GM12878 (cell line): ENCODE data around the gene RALGPS1. TPM values are rescaled to one million over a fixed set of nuclear protein-coding genes. Genes with fewer than 3 reads are reported as not detected.

Experiments used
- ATAC-seq: fragments of 200-7000 bp; cut with Tn5 transposase; 3 replicates; pipeline ENCODE4 v1.9.1; 2020; ENCODE audit warnings: mild to moderate bottlenecking, moderate library complexity
- BruUV-seq: library from RNA; stranded (reverse); fragments of 400-500 nt; replicated peaks from 2 replicates; lab custom pipeline; 2021; lab: Mats Ljungman, UMichigan
- CTCF ChIA-PET: fragments of 300-600 bp; sonication (Branson Sonifier 250); formaldehyde crosslinking; extraction: SDS; loops from one replicate; lab custom pipeline; 2021; ENCODE audit warnings: inconsistent platforms; lab: Yijun Ruan, JAX
- POLR2A ChIA-PET: fragments of 350-600 bp; formaldehyde crosslinking; extraction: SDS; loops from one replicate; lab custom pipeline; 2021; ENCODE audit warnings: inconsistent platforms; lab: Charles Lee
- RAD21 ChIA-PET: fragments of 300-600 bp; sonication (Branson Sonifier 250); formaldehyde crosslinking; loops from one replicate; lab custom pipeline; 2023; ENCODE audit warnings: antibody characterized with exemption; ENCODE audit not compliant: unreplicated experiment; lab: Charles Lee
- SMC1A ChIA-PET: fragments of 300-600 bp; sonication (Branson Sonifier 250); formaldehyde crosslinking; loops from one replicate; lab custom pipeline; 2023; ENCODE audit not compliant: unreplicated experiment, uncharacterized antibody; lab: Charles Lee
- DNase-seq: peaks from one replicate; pipeline ENCODE4 v3.0.0-alpha.2; 2011; ENCODE audit warnings: low read depth, low spot score
- FAIRE-seq: peaks from 3 replicates; lab custom pipeline; 2011; peaks lifted over from hg19 to GRCh38; lab: Jason Lieb, UNC
- H2AFZ ChIP-seq: 2 replicates; pipeline ENCODE4 v1.6.0; 2011; ENCODE audit warnings: low read depth, low read length, control low read depth; ENCODE audit not compliant: control insufficient read depth
- H3K27ac ChIP-seq: 2 replicates; pipeline ENCODE4 v1.5.1; 2011; ENCODE audit warnings: control low read depth; ENCODE audit not compliant: control insufficient read depth, insufficient read depth
- H3K27me3 ChIP-seq, 2 experiments: replicated peaks in 1 of 2; 2 replicates each; pipeline versions ENCODE4 v1.6.0 to v1.6.1; 2011; ENCODE audit warnings: low read length in 1 of 2; ENCODE audit not compliant: control insufficient read depth in 2 of 2, insufficient read depth in 2 of 2
- H3K36me3 ChIP-seq, 2 experiments: 2 replicates each; pipeline ENCODE4 v1.5.1; 2011; ENCODE audit warnings: low read length in 1 of 2; ENCODE audit not compliant: control insufficient read depth in 2 of 2, insufficient read depth in 2 of 2
- H3K4me1 ChIP-seq: 2 replicates; pipeline ENCODE4 v1.6.1; 2011; ENCODE audit warnings: mild to moderate bottlenecking, low read length, moderate library complexity, mixed read lengths; ENCODE audit not compliant: control insufficient read depth, insufficient read depth
- H3K4me2 ChIP-seq: 2 replicates; pipeline ENCODE4 v1.6.0; 2011; ENCODE audit warnings: control low read depth; ENCODE audit not compliant: control insufficient read depth, insufficient read depth
- H3K4me3 ChIP-seq: fragments of 200-600 bp; sonication (generic); 2 replicates; pipeline ENCODE4 v1.5.1; 2016
- H3K79me2 ChIP-seq: 2 replicates; pipeline ENCODE4 v1.6.0; 2011; ENCODE audit warnings: low read length; ENCODE audit not compliant: control insufficient read depth, insufficient read depth
- H3K9ac ChIP-seq: 2 replicates; pipeline ENCODE4 v1.8.0; 2011; ENCODE audit warnings: low read length, control low read depth, mixed read lengths; ENCODE audit not compliant: control insufficient read depth, insufficient read depth
- H3K9me3 ChIP-seq: replicated peaks from 3 replicates; pipeline ENCODE4 v1.5.1; 2011; ENCODE audit warnings: mild to moderate bottlenecking, low read length; ENCODE audit not compliant: control insufficient read depth, insufficient read depth
- H4K20me1 ChIP-seq: 2 replicates; pipeline ENCODE4 v1.6.0; 2011; ENCODE audit not compliant: control insufficient read depth, insufficient read depth
- CUX1 ChIP-seq: IDR thresholded peaks from 2 replicates; pipeline ENCODE4 v1.6.1; 2012; ENCODE audit warnings: improper control_type of control experiment, low read depth, low read length; ENCODE audit not compliant: insufficient replicate concordance
- KLF5 ChIP-seq: fragments of 450-650 bp; IDR thresholded peaks from 2 replicates; pipeline ENCODE4 v1.6.1; 2014; ENCODE audit warnings: mild to moderate bottlenecking; ENCODE audit not compliant: partially characterized antibody
- MEF2B ChIP-seq: fragments of 450-650 bp; IDR thresholded peaks from 2 replicates; pipeline ENCODE4 v1.6.1; 2018; ENCODE audit warnings: mild to moderate bottlenecking, moderate library complexity; ENCODE audit not compliant: partially characterized antibody, poor library complexity, severe bottlenecking
- NRF1 ChIP-seq: conservative IDR thresholded peaks from 2 replicates; pipeline ENCODE4 v1.6.1; 2011; ENCODE audit warnings: mild to moderate bottlenecking, low read depth, low read length, improper control_type of control experiment
- RBBP5 ChIP-seq: fragments of 200-600 bp; sonication (generic); conservative IDR thresholded peaks from 2 replicates; pipeline ENCODE4 v1.6.1; 2016
- RCOR1 ChIP-seq: conservative IDR thresholded peaks from 2 replicates; pipeline ENCODE4 v1.6.1; 2012; ENCODE audit warnings: low read depth, low read length, improper control_type of control experiment
- SIX5 ChIP-seq: IDR thresholded peaks from 2 replicates; pipeline ENCODE4 v1.6.1; 2011; ENCODE audit warnings: mild to moderate bottlenecking, low read depth, low read length, moderate library complexity; ENCODE audit not compliant: severe bottlenecking
- SMAD1 ChIP-seq: fragments of 450-650 bp; IDR thresholded peaks from 2 replicates; pipeline ENCODE4 v1.6.1; 2018; ENCODE audit warnings: mild to moderate bottlenecking, low read depth; ENCODE audit not compliant: partially characterized antibody
- SREBF2 ChIP-seq: IDR thresholded peaks from 2 replicates; pipeline ENCODE4 v1.6.1; 2012; ENCODE audit warnings: mild to moderate bottlenecking, low read length
- TARDBP ChIP-seq: IDR thresholded peaks from 2 replicates; pipeline ENCODE4 v1.6.1; 2016; ENCODE audit warnings: borderline replicate concordance
- TCF12 ChIP-seq: IDR thresholded peaks from 2 replicates; pipeline ENCODE4 v1.6.1; 2011; ENCODE audit warnings: low read depth, mild to moderate bottlenecking, low read length
- WGBS: methylation state at CpG from one replicate; pipeline ENCODE4 v1.1.6; 2016; ENCODE audit warnings: low lambda C conversion rate; ENCODE audit not compliant: insufficient replicate concordance, insufficient coverage; ENCODE audit errors: missing lambda C conversion rate; 5-methylcytosine and 5-hydroxymethylcytosine counted together
- in situ Hi-C: fragments of 300-500 bp; cut with MboI; formaldehyde crosslinking; loops from 9 replicates; pipeline ENCODE4 v1.14.3; 2018; ENCODE audit warnings: mixed read lengths
- intact Hi-C: fragments of 100-400 bp; cut with micrococcal nuclease; formaldehyde crosslinking; loops from one replicate; pipeline ENCODE4 v1.14.2; 2022; ENCODE audit not compliant: unreplicated experiment
- polyA plus RNA-seq, 11 experiments: library from polyadenylated mRNA; depleted of rRNA in 4 of 11; unstranded in 6 of 11; stranded (reverse) in 5 of 11; fragments of >200 nt; fragmentation: Nextera tagmentation in 4 of 11; fragmentation: Illumina TruSeq in 1 of 11; extraction: Ambion mirVana in 4 of 11; extraction: Trizol in 1 of 11; gene quantifications; 1 replicate in 1 of 11; 2 replicates in 10 of 11; pipeline versions ENCODE4 v1.2.1 to v1.2.3, GENCODE V29; 2011 to 2016; ENCODE audit warnings: inconsistent platforms in 2 of 11, missing spikeins in 2 of 11, low read depth in 1 of 11
- total RNA-seq, 4 experiments: library from RNA; depleted of rRNA in 3 of 4; stranded (reverse); fragments of >200 nt in 3 of 4; fragmentation: Illumina TruSeq in 1 of 4; extraction: Trizol in 1 of 4; gene quantifications; 2 replicates each; pipeline versions ENCODE4 v1.2.1 to v1.2.3, GENCODE V29; 2013 to 2021

Gene RALGPS1
- total and polyA plus RNA-seq, 10 of the 15 experiments (the other 5 are each of a cell fraction or from before 2014, with no cell fraction given): 0.13 to 5.6 (median 2.7) TPM

- Histone ChIP-seq H2AFZ (no peak overlapping the region), H3K27ac (no peak overlapping the region), H3K79me2 (no peaks in the 10 kb centered on the region), H3K27me3 (no peaks in the 10 kb centered on the region), H3K4me2 (no peak overlapping the region), H4K20me1 (no peaks in the 10 kb centered on the region), H3K9me3 (no peaks in the 10 kb centered on the region), H3K4me3 (no peak overlapping the region), H3K9ac (no peak overlapping the region), H3K4me1 (peaks cover 20% of the 10 kb centered on the region), H3K36me3 (no peaks in the 10 kb centered on the region)
- in situ Hi-C loops (no loop called here), intact Hi-C loops (loop anchor here (5.0 kb wide), 1 partner anchor 36 kb away; no protein-coding TSS in a partner anchor)
- FAIRE-seq (no peak), ATAC-seq (no peak), DNase-seq (no peak)
- POLR2A ChIA-PET: interaction anchor here (0.6 to 12.4 kb wide), 5 partner anchors 9 to 178 kb away, joined by 3 to 270 read pairs (median 5); no protein-coding TSS in a partner anchor
- SMC1A ChIA-PET: interaction anchor here (1.0 to 28.4 kb wide), 16 partner anchors 8 to 196 kb away, joined by 3 to 812 read pairs (median 4); no protein-coding TSS in a partner anchor
- TF ChIP-seq SREBF2 (no peak), SMAD1 (no peak), KLF5 (no peak), RBBP5 (no peak), RCOR1 (no peak), TCF12 (no peak), CUX1 (no peak), MEF2B (no peak), NRF1 (no peak), SIX5 (no peak), TARDBP (no peak)
- RAD21 ChIA-PET: interaction anchor here (1.3 to 16.8 kb wide), 8 partner anchors 9 to 214 kb away, joined by 3 to 515 read pairs (median 60); no protein-coding TSS in a partner anchor
- WGBS: 91% methylated on average over 9 of the region's 9 CpGs
- CTCF ChIA-PET: interaction anchor here (1.0 to 2.7 kb wide), 10 partner anchors 9 to 220 kb away, joined by 3 to 12 read pairs (median 4); no protein-coding TSS in a partner anchor
- BruUV-seq: no TSS peak
Measured at GRCh38 chr9:127161081-127161624, 246.6 kb downstream of the RALGPS1 start.
